HG03097 (cell line): Measurements from ENCODE around the gene ATAD3B.
"Not testable (repeated sequence)": the region's sequence is repeated elsewhere in the genome, so short reads cannot be mapped to it uniquely, and the experiment has no call there.

Experiments
- ATAC-seq: cut with Tn5 transposase; IDR thresholded peaks from one replicate; pipeline ENCODE4 v1.9.1; 2021; ENCODE audit not compliant: unreplicated experiment, low FRiP score

The ATAD3B gene

DNA sequence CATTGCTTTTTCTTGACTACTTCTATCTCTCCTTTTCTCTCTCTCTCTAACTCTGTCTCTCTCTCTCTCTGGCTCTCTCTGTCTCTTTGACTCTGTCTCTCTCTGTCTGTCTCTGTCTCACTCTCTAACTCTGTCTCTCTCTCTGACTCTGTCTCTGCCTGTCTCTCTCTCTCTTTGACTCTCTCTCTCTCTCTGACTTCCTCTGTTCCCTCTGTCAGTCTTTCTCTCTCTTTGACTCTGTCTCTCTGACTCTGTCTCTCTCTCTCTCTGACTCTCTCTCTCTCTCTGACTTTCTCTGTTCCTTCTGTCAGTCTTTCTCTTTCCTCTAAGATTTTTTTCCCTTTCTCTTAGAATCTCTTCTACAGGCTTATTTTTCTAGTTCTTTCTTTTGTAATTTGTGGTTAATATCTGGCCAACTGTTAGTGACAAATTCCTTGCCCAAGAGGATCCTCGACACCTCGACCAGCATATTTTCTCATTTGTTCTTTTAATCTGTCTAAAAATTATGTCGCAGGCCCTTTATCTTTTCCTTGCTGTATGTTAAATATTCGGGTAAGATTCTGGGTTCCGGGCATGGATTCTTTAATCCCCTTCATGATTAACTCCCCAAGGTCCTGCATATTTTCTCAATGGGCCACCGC lies 22.3 kb upstream of the ATAD3B start, which contains the start of gene ATAD3C:
Gene ATAD3C (plus strand): TSS at position 591 of the 641 bp plus-strand sequence. CDS start 995 bp downstream, outside the sequence.
- no peak for ATAC-seq

DNA sequence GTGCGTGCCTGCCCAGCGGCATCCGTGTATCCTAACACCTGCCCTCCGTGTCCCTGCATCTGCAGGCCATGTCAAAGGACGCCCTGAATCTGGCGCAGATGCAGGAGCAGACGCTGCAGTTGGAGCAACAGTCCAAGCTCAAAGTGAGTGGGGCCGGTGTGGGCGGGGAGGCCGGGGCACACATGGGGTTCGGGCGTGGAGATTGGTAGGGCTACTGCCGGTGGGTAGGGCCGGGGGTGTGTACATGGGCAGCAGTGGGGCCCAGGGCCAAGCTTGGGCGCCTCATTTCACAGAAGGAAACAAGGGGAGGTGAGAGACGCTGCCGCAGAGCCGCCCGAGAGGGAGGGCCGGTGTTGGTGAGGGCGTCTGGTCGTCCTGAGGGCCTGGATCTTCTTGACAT lies 20.9 kb upstream of the ATAD3B start:
- ATAC-seq = not testable (repeated sequence)

DNA sequence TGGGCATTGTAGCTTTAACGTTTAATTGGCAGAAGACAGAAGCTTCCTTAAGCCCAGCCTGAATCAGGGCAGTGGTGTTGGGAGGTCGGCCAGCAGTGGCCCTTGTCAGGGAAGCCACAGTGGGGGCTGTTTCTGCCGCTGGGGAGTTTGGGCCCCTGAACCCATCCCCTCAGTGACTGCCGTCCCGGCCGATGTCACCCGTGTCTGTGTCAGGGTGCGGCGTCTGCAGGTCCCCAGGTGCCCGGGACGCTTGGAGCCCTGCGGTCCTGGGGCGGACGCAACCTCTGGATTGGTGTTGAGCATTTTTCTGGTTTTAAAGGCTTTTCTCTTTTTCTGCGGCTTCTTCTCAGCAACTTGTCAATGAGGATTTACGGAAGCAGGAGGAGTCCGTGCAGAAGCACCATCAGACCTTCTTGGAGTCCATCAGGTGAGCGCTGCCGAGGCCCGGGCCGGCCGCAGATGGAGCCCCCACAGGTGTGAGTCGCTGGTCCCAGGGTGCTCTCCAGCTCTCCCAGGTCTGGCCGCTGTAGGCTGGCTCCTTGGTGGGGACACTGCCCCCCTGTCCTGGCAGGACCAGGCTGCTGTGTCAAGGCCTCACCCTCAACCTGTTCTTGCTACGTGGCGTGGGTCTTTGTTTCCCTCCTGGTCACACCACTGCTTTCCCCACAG lies 19.7 kb upstream of the ATAD3B start:
- no peak for ATAC-seq

DNA sequence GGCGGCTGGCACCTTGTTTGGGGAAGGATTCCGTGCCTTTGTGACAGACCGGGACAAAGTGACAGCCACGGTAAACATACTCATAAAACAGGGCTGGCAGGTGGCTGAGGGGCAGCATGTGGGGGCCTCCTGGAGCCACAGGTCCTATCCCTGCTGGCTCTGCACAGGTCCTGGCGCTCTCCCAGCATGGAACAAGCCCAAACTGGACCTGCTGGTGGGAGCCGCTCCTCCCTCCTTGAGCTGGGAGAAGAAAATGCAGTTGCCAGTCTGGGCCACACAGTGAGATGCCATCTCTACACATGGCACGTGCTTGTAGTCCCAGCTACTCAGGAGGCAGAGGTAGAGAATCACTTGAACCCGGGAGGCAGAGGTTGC lies 19.2 kb upstream of the ATAD3B start:
- not testable (repeated sequence) for ATAC-seq

DNA sequence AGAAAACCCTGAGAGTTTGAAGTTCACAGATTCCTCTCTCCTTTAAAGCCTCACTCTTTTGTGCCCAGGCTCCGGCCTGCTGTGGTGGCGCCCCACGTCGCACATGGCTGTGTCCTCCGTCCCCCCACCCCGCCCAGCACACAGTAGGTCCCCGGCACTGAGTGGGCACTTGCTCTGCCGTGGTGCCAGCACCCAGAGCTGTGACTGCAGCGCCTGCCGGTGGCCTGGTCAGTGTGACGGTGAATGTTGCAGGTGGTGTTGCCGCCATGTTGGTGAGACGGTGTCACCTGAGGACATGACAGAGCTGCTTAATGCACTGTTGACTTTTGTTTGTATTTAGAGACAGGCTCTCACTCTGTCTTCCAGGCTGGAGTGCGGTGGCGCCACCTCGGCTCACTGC lies 18.7 kb upstream of the ATAD3B start:
- ATAC-seq = no peak

DNA sequence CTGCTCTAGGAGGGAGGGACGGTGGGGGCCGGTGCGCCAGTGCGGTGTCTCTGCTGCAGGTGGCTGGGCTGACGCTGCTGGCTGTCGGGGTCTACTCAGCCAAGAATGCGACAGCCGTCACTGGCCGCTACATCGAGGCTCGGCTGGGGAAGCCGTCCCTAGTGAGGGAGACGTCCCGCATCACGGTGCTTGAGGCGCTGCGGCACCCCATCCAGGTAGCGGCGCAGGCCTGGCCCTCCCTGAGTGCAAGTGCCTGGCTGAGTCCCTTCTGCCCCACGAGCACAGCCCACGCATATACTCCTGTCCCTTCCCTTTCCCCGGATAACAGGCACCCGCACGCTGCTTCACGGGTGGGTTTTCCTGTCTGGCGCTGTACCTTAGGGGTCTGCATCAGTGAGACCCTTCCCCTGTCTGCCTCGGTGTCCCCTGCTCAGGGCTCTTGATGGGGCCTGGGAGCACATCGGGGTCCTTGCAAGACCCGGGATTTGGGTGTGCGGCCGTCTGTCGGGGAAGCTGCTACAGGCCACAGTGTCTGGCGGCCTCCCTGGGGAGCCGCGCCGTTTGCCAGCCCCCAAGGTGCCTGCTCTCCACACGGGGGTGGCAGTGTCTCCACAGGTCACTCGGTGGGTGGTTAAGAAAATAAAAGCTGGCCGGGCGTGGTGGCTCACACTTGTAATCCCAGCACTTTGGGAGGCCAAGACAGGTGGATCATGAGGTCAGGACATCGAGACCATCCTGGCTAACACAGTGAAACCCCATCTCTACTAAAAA lies 17.1 kb upstream of the ATAD3B start:
- ATAC-seq = not testable (repeated sequence)

DNA sequence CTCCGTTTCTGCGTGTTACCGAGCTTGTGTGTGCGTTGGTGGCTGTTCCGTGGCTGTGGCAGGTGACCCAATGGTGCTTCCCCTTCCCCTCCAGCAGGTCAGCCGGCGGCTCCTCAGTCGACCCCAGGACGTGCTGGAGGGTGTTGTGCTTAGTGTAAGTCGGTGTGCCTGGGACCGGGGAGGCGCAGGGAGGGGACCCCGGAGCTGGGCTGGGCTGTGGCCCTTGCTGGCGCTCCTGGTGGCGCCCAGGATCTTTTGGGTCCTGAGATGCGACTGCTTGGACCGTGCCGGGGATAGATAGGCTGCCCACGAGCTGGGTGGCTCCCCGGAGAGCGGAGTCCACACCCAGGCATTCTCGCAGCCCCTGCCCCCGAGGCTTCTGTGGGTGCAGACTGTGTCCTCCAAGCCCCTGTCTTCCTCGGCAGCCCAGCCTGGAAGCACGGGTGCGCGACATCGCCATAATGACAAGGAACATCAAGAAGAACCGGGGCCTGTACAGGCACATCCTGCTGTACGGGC lies 16.1 kb upstream of the ATAD3B start:
- ATAC-seq = no peak

DNA sequence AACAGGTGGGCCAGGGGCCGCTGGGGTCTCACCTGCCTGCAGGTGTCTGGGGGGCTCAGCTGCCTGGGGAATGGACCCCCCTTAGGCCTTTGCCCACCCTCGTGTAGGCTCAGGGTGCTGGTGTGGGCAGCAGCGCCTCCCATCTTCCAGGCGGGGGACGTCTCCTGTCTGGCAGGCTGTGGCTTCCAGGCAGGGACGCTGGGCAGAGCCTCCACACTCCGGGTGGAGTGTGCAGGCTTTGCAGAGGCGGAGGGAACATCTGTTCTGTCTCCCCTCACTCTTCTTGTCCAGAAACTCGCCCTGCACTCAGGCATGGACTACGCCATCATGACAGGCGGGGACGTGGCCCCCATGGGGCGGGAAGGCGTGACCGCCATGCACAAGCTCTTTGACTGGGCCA lies 15.6 kb upstream of the ATAD3B start:
- not testable (repeated sequence) for ATAC-seq

DNA sequence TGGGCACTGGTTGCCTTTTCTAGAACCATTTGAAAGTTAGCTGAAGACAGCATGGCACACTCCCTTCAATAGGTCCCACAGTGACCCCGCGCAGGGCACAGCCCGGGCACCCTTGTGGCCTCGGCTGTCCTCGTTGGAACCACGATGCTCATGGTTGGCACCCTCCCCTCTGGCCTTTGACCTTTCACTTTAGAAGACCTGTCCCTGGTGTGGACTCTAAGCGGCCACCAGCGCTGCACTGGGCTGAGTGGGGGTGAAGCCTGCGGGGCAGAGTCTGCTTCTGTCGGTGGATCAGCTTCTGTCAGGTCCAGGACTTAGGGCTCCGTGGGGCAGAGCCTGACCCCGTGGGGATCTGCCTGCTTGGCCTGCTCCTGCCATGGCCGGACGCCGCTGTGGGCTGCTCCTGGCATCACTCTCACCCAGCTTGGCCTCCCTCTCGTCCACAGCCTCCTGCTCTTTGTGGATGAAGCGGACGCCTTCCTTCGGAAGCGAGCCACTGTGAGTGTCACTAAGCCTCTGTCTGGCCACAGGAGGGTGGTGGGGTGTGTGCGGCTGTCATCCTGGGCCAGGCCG lies 14.8 kb upstream of the ATAD3B start:
- ATAC-seq = not testable (repeated sequence)

DNA sequence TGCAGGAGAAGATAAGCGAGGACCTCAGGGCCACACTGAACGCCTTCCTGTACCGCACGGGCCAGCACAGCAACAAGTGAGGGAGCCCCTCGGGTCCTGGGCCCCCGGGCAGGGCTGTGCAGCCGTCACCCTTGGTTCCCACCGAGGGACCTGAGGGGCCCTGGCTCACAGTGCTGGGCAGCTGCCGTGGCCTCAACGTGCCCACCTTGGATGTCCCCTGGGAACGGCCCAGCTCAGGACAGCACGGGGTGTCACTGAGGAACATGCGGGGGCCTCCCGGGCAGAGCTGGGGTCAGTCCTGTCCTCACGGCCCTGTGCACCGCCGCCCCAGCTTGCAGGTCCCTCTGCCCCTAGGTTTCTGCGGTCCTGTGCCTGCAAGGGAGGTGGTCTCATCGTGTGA lies 12.4 kb upstream of the ATAD3B start:
- ATAC-seq = not testable (repeated sequence)

DNA sequence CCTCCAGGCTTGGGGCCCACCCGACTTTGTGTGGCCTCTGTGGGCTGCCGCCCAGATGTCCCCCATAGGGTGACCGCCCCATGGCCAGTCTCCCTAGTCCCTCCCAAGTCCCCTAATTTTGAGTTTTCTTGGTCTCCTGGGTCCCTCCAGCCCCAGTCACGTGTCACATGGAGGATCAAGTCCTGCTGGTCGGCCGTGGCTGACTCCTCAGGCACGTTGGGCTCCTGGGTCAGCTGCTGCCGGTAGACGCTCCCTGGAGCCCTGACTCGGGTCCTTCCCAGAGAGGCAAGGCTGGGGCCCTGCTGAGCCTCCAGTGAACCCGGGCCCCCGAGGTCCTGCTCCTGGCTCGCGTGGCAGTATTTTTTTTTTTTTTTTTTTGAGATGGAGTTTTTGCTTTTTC lies 11.9 kb upstream of the ATAD3B start:
- not testable (repeated sequence) for ATAC-seq

DNA sequence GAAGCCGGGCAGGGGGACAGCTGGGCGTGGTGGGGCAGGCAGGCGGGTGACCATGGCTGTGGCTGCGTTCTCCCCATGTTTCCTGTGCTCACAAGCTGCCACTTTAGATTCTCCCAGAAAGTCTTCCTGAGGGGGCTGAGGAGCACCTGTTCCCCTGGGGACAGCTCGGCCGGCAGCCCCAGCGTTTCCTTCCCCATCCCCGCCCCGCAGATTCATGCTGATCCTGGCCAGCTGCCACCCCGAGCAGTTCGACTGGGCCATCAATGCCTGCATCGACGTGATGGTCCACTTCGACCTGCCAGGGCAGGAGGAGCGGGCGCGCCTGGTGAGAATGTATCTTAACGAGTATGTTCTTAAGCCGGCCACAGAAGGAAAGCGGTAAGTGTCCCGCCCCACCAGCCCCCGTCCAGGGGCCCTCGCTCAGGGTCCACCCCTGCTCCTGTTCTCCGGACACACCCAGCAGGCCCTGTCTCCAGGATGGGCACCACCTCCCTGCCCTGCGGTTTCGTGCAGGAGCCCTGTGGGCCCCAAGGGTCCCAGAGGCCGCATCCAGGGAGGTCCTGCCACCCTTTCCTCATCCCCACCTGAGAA lies 10.9 kb upstream of the ATAD3B start:
- ATAC-seq = no peak

DNA sequence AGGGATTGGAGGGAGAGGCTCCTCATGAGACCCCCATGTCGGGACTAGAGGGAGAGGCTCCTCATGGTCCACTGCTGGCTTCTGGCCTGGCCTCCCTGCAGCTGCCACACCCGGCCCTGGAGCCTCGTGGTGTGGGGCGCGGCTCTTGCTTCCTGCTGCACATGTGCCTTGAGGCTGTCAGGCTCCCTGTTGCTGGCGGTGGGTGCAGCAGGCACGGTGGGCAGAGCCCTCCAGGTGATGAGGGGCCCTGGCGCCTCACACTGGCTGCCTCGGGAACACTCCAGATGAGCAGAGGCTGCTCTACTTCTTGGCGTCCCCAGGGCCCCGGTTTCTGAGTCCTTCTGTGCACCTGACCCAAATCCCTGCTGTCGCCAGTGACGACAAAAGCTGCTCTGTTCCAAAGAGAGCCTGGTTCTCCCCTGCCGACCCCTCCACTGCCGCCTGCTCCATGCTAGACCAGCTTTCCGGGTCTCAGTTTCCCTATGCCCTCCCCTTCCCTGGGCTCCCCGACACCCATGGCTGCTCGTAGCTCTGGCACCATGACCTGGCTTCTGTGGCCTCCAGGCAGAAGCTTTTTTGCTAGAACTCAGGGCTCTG lies 9.7 kb upstream of the ATAD3B start:
- ATAC-seq = no peak

DNA sequence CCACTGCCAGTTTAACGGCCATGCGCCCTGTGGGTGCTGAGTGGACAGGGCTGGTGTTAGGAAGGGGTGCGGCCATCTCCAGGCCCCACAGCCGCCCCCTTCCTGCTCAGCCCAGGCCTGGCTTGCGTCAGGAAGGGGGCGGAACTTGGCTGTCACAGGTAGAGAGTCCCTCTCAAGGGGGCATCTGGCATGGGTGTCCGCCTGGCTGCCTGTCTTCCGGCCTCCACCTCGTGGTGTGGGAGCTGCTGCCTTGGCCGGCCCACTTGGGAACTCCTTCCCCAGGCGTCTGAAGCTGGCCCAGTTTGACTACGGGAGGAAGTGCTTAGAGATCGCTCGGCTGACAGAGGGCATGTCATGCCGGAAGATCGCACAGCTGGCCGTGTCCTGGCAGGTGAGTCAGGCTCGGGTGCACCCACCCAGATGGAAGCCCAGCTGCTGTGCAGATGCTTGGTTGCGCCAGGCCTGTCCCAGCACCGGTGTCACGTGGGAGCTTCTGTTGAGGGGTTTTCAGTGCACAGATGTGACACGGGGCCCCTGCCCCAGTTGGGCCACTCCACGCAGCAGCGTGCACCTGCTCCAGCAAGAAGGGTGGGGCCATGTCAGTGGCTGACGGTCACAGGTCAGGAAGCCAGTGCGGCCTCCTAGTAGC lies 9.1 kb upstream of the ATAD3B start:
- no peak for ATAC-seq

DNA sequence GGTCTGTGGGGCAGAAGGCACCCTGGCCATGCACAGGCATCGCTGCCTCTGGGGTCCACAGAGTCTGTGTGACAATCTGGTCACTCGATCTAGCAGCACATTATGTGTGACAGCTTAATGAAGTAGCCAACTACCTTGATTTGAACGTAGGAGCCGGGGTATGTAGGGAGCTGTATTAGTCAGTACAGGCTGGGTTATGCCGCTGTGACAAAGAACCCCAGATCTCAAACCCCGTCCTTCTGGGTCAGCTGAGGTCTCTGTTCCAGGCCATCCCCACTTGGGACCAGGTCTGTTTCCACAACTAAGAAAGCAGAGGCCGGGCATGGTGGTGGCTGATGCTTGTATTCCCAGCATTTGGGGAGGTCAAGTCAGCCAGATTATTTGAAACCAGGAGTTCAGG lies 8.3 kb upstream of the ATAD3B start:
- ATAC-seq = no peak

DNA sequence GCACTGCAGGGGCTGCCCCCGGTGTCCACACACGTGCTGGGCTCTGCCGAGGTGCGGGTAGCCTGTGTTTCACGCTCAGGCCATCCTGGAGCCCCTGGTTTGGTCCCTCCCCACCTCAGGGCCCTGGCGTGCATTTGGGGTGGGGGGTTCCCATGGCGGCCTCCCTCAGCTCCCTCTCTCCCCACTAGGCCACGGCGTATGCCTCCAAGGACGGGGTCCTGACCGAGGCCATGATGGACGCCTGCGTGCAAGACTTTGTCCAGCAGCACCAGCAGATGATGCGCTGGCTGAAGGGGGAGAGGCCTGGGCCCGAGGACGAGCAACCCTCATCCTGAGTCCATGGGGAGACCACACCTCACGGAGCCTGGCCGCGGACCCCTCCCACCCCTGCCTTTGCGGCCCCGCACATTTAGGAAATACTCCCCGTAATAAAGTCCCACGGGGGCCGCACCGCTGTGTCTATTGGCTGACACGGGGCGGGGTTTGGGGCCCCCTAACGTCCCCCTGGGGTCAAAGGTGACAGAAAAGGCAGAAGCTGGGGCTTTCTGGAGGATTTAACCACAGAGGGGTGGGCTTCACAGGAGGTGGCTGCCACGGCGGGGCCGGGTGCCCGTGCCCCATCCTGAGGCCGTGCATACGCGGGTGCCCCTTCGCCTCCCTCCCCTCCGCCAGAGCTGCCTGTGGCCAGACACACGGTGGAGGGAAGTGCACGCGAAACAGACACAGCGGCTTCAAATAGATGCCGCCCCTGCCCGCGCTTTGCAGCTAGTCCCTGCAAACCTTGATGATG lies 3.2 kb upstream of the ATAD3B start:
- ATAC-seq = not testable (repeated sequence)

DNA sequence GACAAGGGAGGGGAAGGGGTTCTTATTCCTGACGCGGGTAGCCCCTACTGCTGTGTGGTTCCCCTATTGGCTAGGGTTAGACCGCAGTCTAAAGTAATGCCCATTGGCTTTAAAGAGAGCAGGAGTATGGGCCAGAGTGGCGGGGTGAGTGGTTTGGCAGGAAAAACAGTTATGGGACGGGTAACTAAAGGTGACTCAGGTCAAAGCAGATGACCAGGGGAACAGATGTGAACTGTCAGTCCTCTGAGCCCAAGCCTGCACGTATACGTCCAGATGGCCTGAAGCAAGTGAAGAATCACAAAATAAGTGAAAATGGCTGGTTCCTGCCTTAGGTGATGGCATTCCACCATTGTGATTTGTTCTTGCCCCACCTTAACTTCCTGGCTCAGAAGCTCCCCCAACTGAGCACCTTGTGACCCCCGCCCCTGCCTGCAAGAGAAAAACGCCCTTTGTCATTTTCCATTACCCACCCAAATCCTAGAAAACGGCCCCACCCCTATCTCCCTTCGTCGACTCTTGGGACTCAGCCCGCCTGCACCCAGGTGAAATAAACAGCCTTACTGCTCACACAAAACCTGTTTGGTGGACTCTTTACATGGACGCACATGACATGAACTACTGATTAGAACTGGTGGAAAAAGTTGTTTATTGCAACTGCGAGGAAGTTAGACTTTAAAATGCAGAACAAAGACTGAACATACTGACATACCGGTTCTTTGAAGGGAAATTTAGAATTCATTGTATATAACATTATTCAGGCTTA lies 758 bp upstream of the ATAD3B start:
- ATAC-seq = no peak
